Lower lobe of right lung (tissue), 2 donors: ENCODE data around the gene MICU1. TPM values are rescaled to one million over a fixed set of nuclear protein-coding genes. Genes with fewer than 3 reads are reported as not detected.

Experiments
- ATAC-seq, 2 donors: fragments of 200-7000 bp; cut with Tn5 transposase; one replicate each; pipeline ENCODE4 v1.9.1; 2020 to 2022; ENCODE audit warnings: mild to moderate bottlenecking in 2 of 2, moderate library complexity in 2 of 2
- DNase-seq: peaks from one replicate; pipeline ENCODE4 v3.0.0-alpha.2; 2020
- H3K27ac ChIP-seq: fragments of 200-600 bp; one replicate; pipeline ENCODE4 v1.8.0; 2022
- H3K27me3 ChIP-seq: fragments of 200-600 bp; one replicate; pipeline ENCODE4 v1.8.0; 2022; ENCODE audit warnings: low read depth
- H3K36me3 ChIP-seq: fragments of 200-600 bp; one replicate; pipeline ENCODE4 v1.8.0; 2022; ENCODE audit warnings: mild to moderate bottlenecking
- H3K4me1 ChIP-seq: fragments of 200-600 bp; one replicate; pipeline ENCODE4 v1.8.0; 2022
- H3K4me3 ChIP-seq: fragments of 200-600 bp; one replicate; pipeline ENCODE4 v1.8.0; 2022; ENCODE audit warnings: mild to moderate bottlenecking
- H3K9me3 ChIP-seq: fragments of 200-600 bp; one replicate; pipeline ENCODE4 v1.8.0; 2022
- intact Hi-C: fragments of 100-400 bp; cut with DNase I; formaldehyde crosslinking; loops from one replicate; pipeline ENCODE4 v1.11.0; 2022
- total RNA-seq: library from RNA; stranded (reverse); fragmentation: NEBNext Ultra II Directional; extraction: Animal tissue kit (Norgen Biotek cat#: 25700); gene quantifications from one replicate; pipeline ENCODE4 v1.2.1, GENCODE V29; 2021
- TF ChIP-seq, protein P1 (sequence below): fragments of 200-600 bp; IDR thresholded peaks from one replicate; pipeline ENCODE4 v1.8.0; 2022; ENCODE audit warnings: antibody characterized with exemption, mild to moderate bottlenecking
- donor health status: DM: no; HTN: yes; CAD: no; lungs with severe emphysema.

Gene MICU1
- total RNA-seq, 1 donor from 2014 or later, result 57.1 TPM

DNA sequence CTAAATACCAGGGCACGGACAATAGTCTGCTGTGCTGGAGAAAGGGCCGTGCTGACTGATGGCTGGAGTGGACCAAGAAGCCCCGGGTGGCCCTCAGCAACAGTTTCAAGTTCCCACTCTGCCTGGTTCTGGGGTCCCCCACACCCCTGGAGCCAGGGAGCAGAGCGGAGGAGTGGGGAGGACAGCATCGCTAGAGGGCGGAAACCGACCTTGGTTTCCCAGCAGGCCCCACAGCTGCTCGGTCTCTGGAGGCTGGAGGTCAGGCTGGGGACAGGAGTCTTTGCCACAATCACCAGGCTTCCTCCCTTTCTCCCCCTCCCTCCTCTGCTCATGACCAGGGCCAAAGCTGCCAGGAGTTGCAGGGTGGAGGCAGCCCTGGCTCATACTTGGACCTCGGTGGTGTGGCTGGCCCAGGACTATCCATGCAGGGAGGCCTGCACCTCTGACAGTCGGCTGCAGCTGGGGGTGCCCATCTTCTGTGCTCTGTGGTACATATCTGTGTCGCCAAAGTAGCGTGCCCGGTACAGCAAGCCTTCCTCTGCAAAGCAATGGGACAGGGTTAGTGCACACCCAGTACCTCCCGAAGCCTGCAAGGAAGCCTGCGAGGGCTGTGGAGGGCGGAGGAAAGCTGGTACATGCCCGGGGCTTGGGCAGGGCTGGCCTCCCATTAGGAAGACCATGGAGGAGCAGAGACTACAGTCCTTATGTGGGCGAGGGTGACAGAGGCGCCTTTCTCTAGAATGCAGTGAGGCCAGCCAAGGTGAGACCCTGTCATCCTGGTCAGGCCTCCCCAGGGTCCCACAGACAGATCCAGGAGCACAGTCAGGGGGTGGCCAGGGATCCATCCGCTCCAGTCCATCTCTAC lies 290.3 kb downstream of the MICU1 start:
- no peaks in the 10 kb centered on the region for H3K9me3 ChIP-seq
- peak overlapping the region; percentile 12 for H3K4me3 ChIP-seq
- H3K27me3 ChIP-seq, result no peaks in the 10 kb centered on the region
- peak in 1 of 2 donors; percentile 8 for ATAC-seq
- peak; percentile 43 for DNase-seq
- H3K4me1 ChIP-seq, result peaks cover 76% of the 10 kb centered on the region
- intact Hi-C loops, result no loop called here
- TF ChIP-seq, protein P1, sequence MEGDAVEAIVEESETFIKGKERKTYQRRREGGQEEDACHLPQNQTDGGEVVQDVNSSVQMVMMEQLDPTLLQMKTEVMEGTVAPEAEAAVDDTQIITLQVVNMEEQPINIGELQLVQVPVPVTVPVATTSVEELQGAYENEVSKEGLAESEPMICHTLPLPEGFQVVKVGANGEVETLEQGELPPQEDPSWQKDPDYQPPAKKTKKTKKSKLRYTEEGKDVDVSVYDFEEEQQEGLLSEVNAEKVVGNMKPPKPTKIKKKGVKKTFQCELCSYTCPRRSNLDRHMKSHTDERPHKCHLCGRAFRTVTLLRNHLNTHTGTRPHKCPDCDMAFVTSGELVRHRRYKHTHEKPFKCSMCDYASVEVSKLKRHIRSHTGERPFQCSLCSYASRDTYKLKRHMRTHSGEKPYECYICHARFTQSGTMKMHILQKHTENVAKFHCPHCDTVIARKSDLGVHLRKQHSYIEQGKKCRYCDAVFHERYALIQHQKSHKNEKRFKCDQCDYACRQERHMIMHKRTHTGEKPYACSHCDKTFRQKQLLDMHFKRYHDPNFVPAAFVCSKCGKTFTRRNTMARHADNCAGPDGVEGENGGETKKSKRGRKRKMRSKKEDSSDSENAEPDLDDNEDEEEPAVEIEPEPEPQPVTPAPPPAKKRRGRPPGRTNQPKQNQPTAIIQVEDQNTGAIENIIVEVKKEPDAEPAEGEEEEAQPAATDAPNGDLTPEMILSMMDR, result no peak
- peaks cover 64% of the 10 kb centered on the region for H3K36me3 ChIP-seq
- H3K27ac ChIP-seq, result peak overlapping the region; percentile 94

DNA sequence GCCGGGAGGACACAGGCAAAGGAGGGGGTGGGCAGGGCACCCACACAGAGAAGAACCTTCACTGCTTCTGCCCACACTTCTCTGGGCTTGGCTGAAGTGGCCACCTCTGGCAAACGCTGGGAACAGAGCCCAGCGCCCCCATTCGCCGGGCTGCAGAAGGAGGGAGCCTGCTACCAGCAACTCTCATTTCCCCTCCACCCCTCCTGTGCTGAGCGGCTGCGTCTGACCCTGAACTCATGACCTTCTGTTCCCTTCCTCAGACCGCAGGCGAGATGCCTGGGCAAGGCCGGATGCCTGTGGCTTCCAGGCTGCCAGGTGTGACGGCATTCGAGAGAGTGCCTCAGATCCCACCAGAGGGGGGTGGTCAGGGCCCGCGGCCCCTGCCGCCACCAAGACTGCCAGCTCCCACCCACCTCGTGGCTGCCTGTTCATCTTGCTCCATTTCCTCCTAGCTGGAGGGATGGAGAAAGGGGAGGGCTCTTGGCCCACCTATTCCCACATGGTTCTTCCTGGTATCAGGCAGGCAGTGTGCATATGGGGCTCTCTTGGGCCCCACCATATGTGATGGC lies 291.0 kb downstream of the MICU1 start:
- Histone ChIP-seq H3K36me3 (peaks cover 57% of the 10 kb centered on the region), H3K4me3 (peak overlapping the region; percentile 12), H3K9me3 (no peaks in the 10 kb centered on the region), H3K4me1 (peaks cover 76% of the 10 kb centered on the region), H3K27me3 (no peaks in the 10 kb centered on the region), H3K27ac (peak overlapping the region; percentile 94)
- peak; percentile 93 for DNase-seq
- peak; percentile 45 to 77 for ATAC-seq
- intact Hi-C loops, result no loop called here
- TF ChIP-seq, protein P1, result peak; percentile 28

DNA sequence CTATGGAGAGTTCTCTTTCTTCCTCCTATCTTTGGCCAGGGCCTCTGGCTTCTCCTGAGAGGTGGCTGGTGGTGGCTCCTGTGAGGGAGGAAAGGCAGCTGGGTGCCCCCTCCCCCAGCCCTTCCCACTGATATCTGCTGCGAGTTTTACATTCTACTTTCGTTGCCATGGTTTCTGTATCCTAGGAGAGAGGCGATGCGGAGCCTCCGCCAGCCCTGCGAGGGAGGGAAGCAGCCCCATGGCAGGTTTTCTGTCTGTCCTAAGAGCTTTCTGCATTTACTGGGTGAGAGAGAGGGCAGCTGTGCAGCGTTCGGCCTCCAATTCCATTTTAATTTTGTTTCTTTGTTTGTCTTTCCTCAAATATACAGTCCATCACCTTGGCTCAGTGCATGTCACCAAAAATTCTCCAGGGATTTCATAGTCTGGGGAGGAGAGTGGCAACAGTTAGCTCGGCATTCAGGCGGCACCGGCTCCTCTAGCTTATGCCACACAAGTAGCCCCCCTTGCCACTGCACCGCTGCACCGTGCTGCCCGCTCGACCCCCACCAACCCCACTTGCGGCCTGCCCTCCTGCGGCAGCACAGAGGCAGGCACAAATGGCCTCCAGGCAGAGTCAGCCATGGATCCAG lies 291.6 kb downstream of the MICU1 start:
- peak overlapping the region; percentile 94 for H3K27ac ChIP-seq
- H3K9me3 ChIP-seq, result no peaks in the 10 kb centered on the region
- ATAC-seq (no peak), DNase-seq (peak; percentile 51)
- intact Hi-C loops, result no loop called here
- H3K4me1 ChIP-seq, result peaks cover 82% of the 10 kb centered on the region
- H3K4me3 ChIP-seq, result no peak overlapping the region
- H3K36me3 ChIP-seq, result peaks cover 51% of the 10 kb centered on the region
- no peaks in the 10 kb centered on the region for H3K27me3 ChIP-seq
- TF ChIP-seq, protein P1, result no peak

DNA sequence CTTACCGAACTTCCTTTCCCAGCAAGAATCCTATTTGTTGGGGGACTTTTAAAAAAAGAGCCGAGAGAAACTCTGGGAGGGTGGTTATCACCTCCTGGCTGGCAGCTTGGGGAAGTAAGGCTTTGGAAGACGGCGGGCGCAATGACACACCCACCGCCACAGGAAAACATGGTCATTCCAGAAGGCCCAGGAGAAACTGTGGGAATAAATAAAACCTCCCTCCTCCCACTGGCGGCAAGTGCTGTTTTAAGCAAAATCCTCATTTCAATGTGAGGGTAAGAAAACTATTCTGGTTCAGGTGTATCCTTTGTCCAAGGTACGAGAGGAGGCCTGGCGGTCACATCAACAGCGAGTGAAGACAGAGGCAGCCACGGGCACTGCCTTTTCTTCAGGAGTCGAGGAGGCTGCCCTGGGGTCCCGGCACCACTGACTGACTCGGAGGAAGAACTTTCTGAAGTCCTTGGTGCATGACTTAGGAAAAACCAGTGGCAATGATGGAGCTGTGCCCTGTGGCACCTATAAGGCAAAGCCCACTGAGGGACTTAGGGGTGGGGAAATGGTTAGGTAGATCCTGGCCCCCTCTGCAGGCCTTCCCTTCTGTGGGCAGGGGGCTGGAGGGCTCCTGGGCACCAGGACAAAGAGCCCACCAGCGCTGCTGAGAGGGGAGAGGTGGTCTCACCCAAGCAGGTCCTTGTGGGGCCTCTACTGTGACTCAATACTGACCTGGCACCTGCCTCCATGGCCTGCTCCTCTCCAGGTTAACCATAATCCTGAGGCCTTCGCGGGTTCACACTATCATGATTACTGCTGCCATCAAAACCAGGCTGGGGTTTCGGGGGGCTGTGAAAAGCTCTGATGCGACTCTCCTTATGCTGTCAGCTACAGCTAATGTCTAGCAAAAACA lies 292.5 kb downstream of the MICU1 start:
- no peak overlapping the region for H3K4me3 ChIP-seq
- ATAC-seq (no peak), DNase-seq (no peak)
- no peaks in the 10 kb centered on the region for H3K9me3 ChIP-seq
- intact Hi-C loops, result no loop called here
- H3K36me3 ChIP-seq, result peaks cover 41% of the 10 kb centered on the region
- H3K27me3 ChIP-seq, result no peaks in the 10 kb centered on the region
- TF ChIP-seq, protein P1, result no peak
- peak overlapping the region; percentile 94 for H3K27ac ChIP-seq
- H3K4me1 ChIP-seq, result peaks cover 91% of the 10 kb centered on the region
